SH-SY5Y (cell line): ENCODE data around the gene MSH4.

Experiments used
- GATA2 ChIP-seq: IDR thresholded peaks from 2 replicates; pipeline ENCODE4 v1.6.1; 2011; ENCODE audit warnings: mild to moderate bottlenecking, low read depth, low read length
- GATA3 ChIP-seq: IDR thresholded peaks from 2 replicates; pipeline ENCODE4 v1.6.1; 2011; ENCODE audit warnings: low read depth, mild to moderate bottlenecking, low read length, moderate library complexity

Gene MSH4

GRCh38 chr1:75796376-75797272 lies at the start of gene MSH4:
Gene MSH4 (plus strand): TSS chr1:75796882. CDS start chr1:75796986, 104 bp downstream.
- TF ChIP-seq GATA2 (no peak), GATA3 (no peak)

- TF ChIP-seq GATA2 (no peak), GATA3 (no peak)
These were observed 32.5 kb upstream of the MSH4 start for GRCh38 chr1:75764057-75764655.

- TF ChIP-seq GATA2 (no peak), GATA3 (no peak)
These were observed 30.9 kb upstream of the MSH4 start for GRCh38 chr1:75765697-75766355.

- TF ChIP-seq GATA2 = no peak
- no peak for TF ChIP-seq GATA3
These were observed 28.7 kb upstream of the MSH4 start for GRCh38 chr1:75768016-75768415.

GRCh38 chr1:75770761-75771160 lies 25.9 kb upstream of the MSH4 start:
- TF ChIP-seq GATA3 (no peak), GATA2 (no peak)

GRCh38 chr1:75771978-75772377 lies 24.7 kb upstream of the MSH4 start:
- no peak for TF ChIP-seq GATA2
- TF ChIP-seq GATA3 = no peak

GRCh38 chr1:75785320-75785982 lies 11.2 kb upstream of the MSH4 start:
- TF ChIP-seq GATA3 = no peak
- peak; percentile 53 for TF ChIP-seq GATA2

- no peak for TF ChIP-seq GATA2
- TF ChIP-seq GATA3 = no peak
These were observed 10.5 kb upstream of the MSH4 start, which contains the start of gene RABGGTB for GRCh38 chr1:75785983-75786853. Gene RABGGTB (plus strand): TSS chr1:75786256. CDS start chr1:75786272, 16 bp downstream.

GRCh38 chr1:75786901-75787493 lies 9.7 kb upstream of the MSH4 start:
- TF ChIP-seq GATA2 (no peak), GATA3 (no peak)

- no peak for TF ChIP-seq GATA2
- TF ChIP-seq GATA3 = no peak
These were observed 9.2 kb upstream of the MSH4 start for GRCh38 chr1:75787524-75787923.

GRCh38 chr1:75789988-75790387 lies 6.7 kb upstream of the MSH4 start:
- TF ChIP-seq GATA2 (no peak), GATA3 (no peak)

GRCh38 chr1:75791022-75791421 lies 5.7 kb upstream of the MSH4 start:
- TF ChIP-seq GATA2 (no peak), GATA3 (no peak)

- TF ChIP-seq GATA2 (no peak), GATA3 (no peak)
These were observed 4.6 kb upstream of the MSH4 start for GRCh38 chr1:75792091-75792490.
